T-helper 2 cell (primary cell): ENCODE data around the gene ZNF598.
A peak's percentile ranks its signal among the peaks of the same experiment; 100 is the strongest.
"Not testable (repeated sequence)": the region's sequence is repeated elsewhere in the genome, so short reads cannot be mapped to it uniquely, and the experiment has no call there.

Experiments
- DNase-seq, 5 experiments: peaks; one replicate each; pipeline versions ENCODE4 v3.0.0 to v3.0.0-alpha.2; 2012 to 2022

The ZNF598 gene

GRCh38 chr16:2027024-2028010 lies 17.7 kb upstream of the ZNF598 start:
- DNase-seq, result peak in 1 of 5 experiments; percentile 19

- peak in 2 of 5 experiments; percentile 27 to 42 for DNase-seq
Observed at GRCh38 chr16:2026461-2027023, 16.9 kb upstream of the ZNF598 start, which contains the start of gene NHERF2. Gene NHERF2 (plus strand): TSS chr16:2026902. CDS start chr16:2027006, 104 bp downstream.

GRCh38 chr16:2025878-2026460 lies 16.3 kb upstream of the ZNF598 start:
- DNase-seq, result no peak

GRCh38 chr16:2025251-2025650 lies 15.6 kb upstream of the ZNF598 start:
- no peak for DNase-seq

GRCh38 chr16:2024032-2024420 lies 14.4 kb upstream of the ZNF598 start:
- no peak for DNase-seq

GRCh38 chr16:2023092-2024031 lies 13.7 kb upstream of the ZNF598 start:
- peak; percentile 86 to 98 (median 91) for DNase-seq

- DNase-seq, result no peak
Observed at GRCh38 chr16:2022723-2023091, 13.1 kb upstream of the ZNF598 start.

- DNase-seq, result peak in 1 of 5 experiments; percentile 13
Observed at GRCh38 chr16:2019921-2020831, 10.6 kb upstream of the ZNF598 start.

- DNase-seq, result peak in 1 of 5 experiments; percentile 11
Observed at GRCh38 chr16:2019518-2019920, 9.9 kb upstream of the ZNF598 start, which contains the start of gene NPW. Gene NPW (plus strand): TSS chr16:2019785.

GRCh38 chr16:2016407-2016922 lies 6.8 kb upstream of the ZNF598 start:
- no peak for DNase-seq

- DNase-seq, result no peak
Observed at GRCh38 chr16:2015947-2016208, 6.3 kb upstream of the ZNF598 start.

- DNase-seq, result no peak
Observed at GRCh38 chr16:2015117-2015946, 5.7 kb upstream of the ZNF598 start.

- no peak for DNase-seq
Observed at GRCh38 chr16:2013527-2013926, 3.9 kb upstream of the ZNF598 start.

- DNase-seq, result not testable (repeated sequence)
Observed at GRCh38 chr16:2011726-2012125, 2.1 kb upstream of the ZNF598 start.

- peak in 1 of 5 experiments; percentile 52 for DNase-seq
Observed at GRCh38 chr16:2009164-2009711, 383 bp downstream of the ZNF598 start.

- DNase-seq, result peak in 2 of 5 experiments; percentile 28 to 43
Observed at GRCh38 chr16:2008631-2009163, 924 bp downstream of the ZNF598 start.

- DNase-seq, result peak in 2 of 5 experiments; percentile 26 to 49
Observed at GRCh38 chr16:2008009-2008526, 1.6 kb downstream of the ZNF598 start.

- no peak for DNase-seq
Observed at GRCh38 chr16:2007081-2007836, 2.4 kb downstream of the ZNF598 start.
